OCI-LY3 (cell line): Measurements from ENCODE around the gene COL27A1.

Experiments
- H2AFZ ChIP-seq: fragments of 200-600, 300-600 bp; shearing (Covaris generic); 2 replicates; pipeline ENCODE4 v1.6.0; 2014; ENCODE audit warnings: antibody characterized with exemption, low read depth, low read length
- H3K27ac ChIP-seq: fragments of 200-600, 300-600 bp; sonication (generic); 2 replicates; pipeline ENCODE4 v1.5.1; 2014; ENCODE audit warnings: mild to moderate bottlenecking, low read length, moderate library complexity, mixed read lengths
- H3K27me3 ChIP-seq: fragments of 200-600, 300-600 bp; sonication (generic); 2 replicates; pipeline ENCODE4 v1.6.1; 2014; ENCODE audit warnings: low read depth, low read length, mixed read lengths
- H3K36me3 ChIP-seq: fragments of 200-600, 300-600 bp; sonication (generic); replicated peaks from 2 replicates; pipeline ENCODE3; 2014; ENCODE audit warnings: low read depth, low read length, mixed read lengths
- H3K4me1 ChIP-seq: fragments of 300-600, 200-600 bp; sonication (generic); 2 replicates; pipeline ENCODE4 v1.6.1; 2014; ENCODE audit warnings: low read length, mixed read lengths
- H3K4me2 ChIP-seq: fragments of 200-600, 300-600 bp; sonication (generic); 2 replicates; pipeline ENCODE4 v1.6.1; 2014; ENCODE audit warnings: low read length, mixed read lengths
- H3K4me3 ChIP-seq: fragments of 300-600, 200-600 bp; sonication (generic); 2 replicates; pipeline ENCODE4 v1.5.1; 2014; ENCODE audit warnings: antibody characterized with exemption, mild to moderate bottlenecking, low read length, moderate library complexity
- H3K79me2 ChIP-seq: fragments of 300-600, 200-600 bp; shearing (Covaris generic); 2 replicates; pipeline ENCODE4 v1.6.1; 2014; ENCODE audit warnings: mild to moderate bottlenecking, low read length, mixed read lengths
- H3K9ac ChIP-seq: fragments of 300-600, 200-600 bp; shearing (Covaris generic); 2 replicates; pipeline ENCODE4 v1.6.0; 2014; ENCODE audit warnings: mild to moderate bottlenecking, low read length, moderate library complexity
- H3K9me3 ChIP-seq: fragments of 200-600, 300-600 bp; shearing (Covaris generic); 2 replicates; pipeline ENCODE4 v1.6.1; 2014; ENCODE audit warnings: low read length, mixed read lengths; ENCODE audit not compliant: insufficient read depth
- H4K20me1 ChIP-seq: fragments of 200-600, 300-600 bp; sonication (generic); 2 replicates; pipeline ENCODE4 v1.6.1; 2016; ENCODE audit warnings: low read length, mixed read lengths; ENCODE audit not compliant: insufficient read depth
- CTCF ChIP-seq: fragments of 200-600, 300-600 bp; sonication (generic); IDR thresholded peaks from 2 replicates; pipeline ENCODE4 v1.5.1; 2014; ENCODE audit warnings: antibody characterized with exemption, low read length, low read depth
- EZH2phosphoT487 ChIP-seq: fragments of 200-600 bp; shearing (Covaris generic); IDR thresholded peaks from 2 replicates; pipeline ENCODE4 v1.6.1; 2018; ENCODE audit warnings: antibody characterized with exemption, mixed run types, low read depth

The COL27A1 gene

GRCh38 chr9:114303977-114304376 is 148.6 kb downstream of the COL27A1 start:
- Histone ChIP-seq H3K4me1 (no peaks in the 10 kb centered on the region), H3K36me3 (no peaks in the 10 kb centered on the region), H2AFZ (no peak overlapping the region), H3K27ac (no peak overlapping the region), H4K20me1 (no peaks in the 10 kb centered on the region), H3K27me3 (peaks cover 7% of the 10 kb centered on the region; the same call in 1 of the 2 replicates), H3K9me3 (no peaks in the 10 kb centered on the region), H3K4me2 (no peak overlapping the region), H3K4me3 (no peak overlapping the region), H3K79me2 (no peaks in the 10 kb centered on the region), H3K9ac (no peak overlapping the region)
- TF ChIP-seq CTCF, result no peak

GRCh38 chr9:114304416-114305188 is 149.3 kb downstream of the COL27A1 start:
- H4K20me1 ChIP-seq, result no peaks in the 10 kb centered on the region
- no peaks in the 10 kb centered on the region for H3K4me1 ChIP-seq
- no peak overlapping the region for H3K4me3 ChIP-seq
- no peaks in the 10 kb centered on the region for H3K79me2 ChIP-seq
- no peaks in the 10 kb centered on the region for H3K9me3 ChIP-seq
- no peak for TF ChIP-seq CTCF
- TF ChIP-seq EZH2phosphoT487, result no peak
- no peaks in the 10 kb centered on the region for H3K36me3 ChIP-seq
- H3K27ac ChIP-seq, result no peak overlapping the region
- H3K27me3 ChIP-seq, result peaks cover 7% of the 10 kb centered on the region; the same call in 1 of the 2 replicates
- no peak overlapping the region for H3K9ac ChIP-seq
- H3K4me2 ChIP-seq, result no peak overlapping the region
- no peak overlapping the region for H2AFZ ChIP-seq

GRCh38 chr9:114307899-114308267 is 152.5 kb downstream of the COL27A1 start:
- H3K9ac ChIP-seq, result no peak overlapping the region
- H3K27me3 ChIP-seq, result peaks cover 7% of the 10 kb centered on the region; the same call in 1 of the 2 replicates
- H3K36me3 ChIP-seq, result no peaks in the 10 kb centered on the region
- no peak overlapping the region for H3K4me2 ChIP-seq
- H3K27ac ChIP-seq, result no peak overlapping the region
- no peaks in the 10 kb centered on the region for H3K4me1 ChIP-seq
- no peaks in the 10 kb centered on the region for H4K20me1 ChIP-seq
- H3K79me2 ChIP-seq, result no peaks in the 10 kb centered on the region
- no peak overlapping the region for H2AFZ ChIP-seq
- no peak overlapping the region for H3K4me3 ChIP-seq
- TF ChIP-seq CTCF (no peak), EZH2phosphoT487 (no peak)
- H3K9me3 ChIP-seq, result no peaks in the 10 kb centered on the region

- TF ChIP-seq EZH2phosphoT487, result no peak
- no peak overlapping the region for H3K4me2 ChIP-seq
Observed at GRCh38 chr9:114308361-114308950, 153.1 kb downstream of the COL27A1 start.

More at GRCh38 chr9:114308361-114308950, 153.1 kb downstream of the COL27A1 start:
- Histone ChIP-seq H3K4me1 (no peaks in the 10 kb centered on the region), H3K9ac (no peak overlapping the region), H4K20me1 (no peaks in the 10 kb centered on the region), H3K9me3 (no peaks in the 10 kb centered on the region), H3K36me3 (no peaks in the 10 kb centered on the region), H3K79me2 (no peaks in the 10 kb centered on the region), H3K27ac (no peak overlapping the region), H2AFZ (no peak overlapping the region), H3K27me3 (peaks cover 7% of the 10 kb centered on the region; the same call in 1 of the 2 replicates), H3K4me3 (no peak overlapping the region)
